ENCODE results near the gene CMC4. TPM values are rescaled to one million over a fixed set of nuclear protein-coding genes. Genes with fewer than 3 reads are reported as not detected.

CMC4 gene
- total and polyA plus RNA-seq, 9 of the 15 experiments (the other 6 are each of a cell fraction or from before 2014, with no cell fraction given) = 3.5 to 16.9 (median 8.2) TPM

DNA sequence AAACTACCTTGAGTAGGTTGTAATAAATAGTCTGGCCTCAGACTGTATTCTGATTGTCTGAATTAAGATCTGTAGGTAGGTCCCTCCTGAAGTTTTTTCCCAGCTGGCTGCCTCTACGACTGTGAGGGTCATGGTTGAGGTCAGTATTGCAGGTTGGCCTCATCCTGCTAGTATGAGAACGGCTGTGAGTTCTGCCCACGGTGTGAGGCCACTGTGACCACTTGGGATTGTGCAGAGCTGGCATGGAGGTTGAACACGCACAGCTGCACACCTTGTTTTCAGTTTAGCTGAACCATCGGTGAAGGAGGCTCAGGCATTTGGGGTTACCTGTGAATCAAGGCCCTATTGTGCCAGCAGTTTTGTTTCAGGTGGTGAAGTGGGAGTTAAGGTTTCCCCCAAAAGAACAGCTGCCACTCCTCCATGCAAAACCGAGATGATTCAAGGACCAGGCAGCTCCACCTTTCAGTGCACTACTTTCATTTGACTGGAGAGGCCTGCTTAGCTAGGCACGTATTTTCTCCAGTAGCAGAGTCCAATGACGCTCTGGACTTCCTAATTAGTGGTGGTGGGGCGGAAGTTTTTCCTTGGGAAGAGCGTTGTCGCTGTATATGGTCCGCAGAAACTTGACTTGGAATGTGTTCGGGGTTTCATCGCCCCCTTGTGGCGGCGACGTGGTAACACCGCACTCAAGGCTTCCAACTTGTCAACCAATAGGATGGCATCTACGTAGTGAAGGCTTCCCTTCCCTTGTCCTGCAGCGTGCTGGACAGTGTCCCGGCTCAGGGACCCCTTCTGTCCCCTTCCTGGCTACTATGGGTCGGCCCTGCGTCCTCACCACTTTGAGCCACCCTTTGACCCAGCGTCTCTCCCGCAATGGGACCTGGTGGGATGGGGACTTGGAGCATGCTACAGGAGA, 13.8 kb downstream of the CMC4 start (continued):
- no peak for TF ChIP-seq POU5F1 (IDR thresholded peaks at IDR 0.05; ENCODE audit: borderline replicate concordance, low read depth, low read length, partially characterized antibody)
- peak; percentile 26; the same call in 1 of the 2 replicates for TF ChIP-seq SP1 (CRISPR knock-in tag; IDR thresholded peaks at IDR 0.05)
- no peak for TF ChIP-seq NCOA6 (IDR thresholded peaks at IDR 0.05)
- TF ChIP-seq ZKSCAN8 (CRISPR knock-in tag; IDR thresholded peaks at IDR 0.05) = no peak
- 0 out of 2 replicates have a peak, but pooled peaks have one; percentile 39 for TF ChIP-seq XRCC5 (IDR thresholded peaks at IDR 0.05; ENCODE audit: low read depth, low read length)
- peak; percentile 45; the same call in 1 of the 2 replicates for TF ChIP-seq STAG1 (CRISPR knock-in tag; IDR thresholded peaks at IDR 0.05; ENCODE audit: borderline replicate concordance)
- peak; percentile 44; the same call in 1 of the 2 replicates for TF ChIP-seq CC2D1A (IDR thresholded peaks at IDR 0.05)
- TF ChIP-seq, protein P1, sequence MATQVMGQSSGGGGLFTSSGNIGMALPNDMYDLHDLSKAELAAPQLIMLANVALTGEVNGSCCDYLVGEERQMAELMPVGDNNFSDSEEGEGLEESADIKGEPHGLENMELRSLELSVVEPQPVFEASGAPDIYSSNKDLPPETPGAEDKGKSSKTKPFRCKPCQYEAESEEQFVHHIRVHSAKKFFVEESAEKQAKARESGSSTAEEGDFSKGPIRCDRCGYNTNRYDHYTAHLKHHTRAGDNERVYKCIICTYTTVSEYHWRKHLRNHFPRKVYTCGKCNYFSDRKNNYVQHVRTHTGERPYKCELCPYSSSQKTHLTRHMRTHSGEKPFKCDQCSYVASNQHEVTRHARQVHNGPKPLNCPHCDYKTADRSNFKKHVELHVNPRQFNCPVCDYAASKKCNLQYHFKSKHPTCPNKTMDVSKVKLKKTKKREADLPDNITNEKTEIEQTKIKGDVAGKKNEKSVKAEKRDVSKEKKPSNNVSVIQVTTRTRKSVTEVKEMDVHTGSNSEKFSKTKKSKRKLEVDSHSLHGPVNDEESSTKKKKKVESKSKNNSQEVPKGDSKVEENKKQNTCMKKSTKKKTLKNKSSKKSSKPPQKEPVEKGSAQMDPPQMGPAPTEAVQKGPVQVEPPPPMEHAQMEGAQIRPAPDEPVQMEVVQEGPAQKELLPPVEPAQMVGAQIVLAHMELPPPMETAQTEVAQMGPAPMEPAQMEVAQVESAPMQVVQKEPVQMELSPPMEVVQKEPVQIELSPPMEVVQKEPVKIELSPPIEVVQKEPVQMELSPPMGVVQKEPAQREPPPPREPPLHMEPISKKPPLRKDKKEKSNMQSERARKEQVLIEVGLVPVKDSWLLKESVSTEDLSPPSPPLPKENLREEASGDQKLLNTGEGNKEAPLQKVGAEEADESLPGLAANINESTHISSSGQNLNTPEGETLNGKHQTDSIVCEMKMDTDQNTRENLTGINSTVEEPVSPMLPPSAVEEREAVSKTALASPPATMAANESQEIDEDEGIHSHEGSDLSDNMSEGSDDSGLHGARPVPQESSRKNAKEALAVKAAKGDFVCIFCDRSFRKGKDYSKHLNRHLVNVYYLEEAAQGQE (IDR thresholded peaks at IDR 0.05; ENCODE audit: borderline replicate concordance) = peak; percentile 82
- TF ChIP-seq, protein P1 (CRISPR knock-in tag; IDR thresholded peaks at IDR 0.05; ENCODE audit: low read depth) = no peak
- TF ChIP-seq RBM22 (IDR thresholded peaks at IDR 0.05; ENCODE audit: low read depth, low read length, poor library complexity, severe bottlenecking) = no peak
- TF ChIP-seq SETDB1 (IDR thresholded peaks at IDR 0.05; ENCODE audit: low read length) = no peak
- no peak for TF ChIP-seq POLR2AphosphoS5 (IDR thresholded peaks at IDR 0.05; ENCODE audit: control insufficient read depth, insufficient read depth, low read depth, low read length)
- TF ChIP-seq HDGF (IDR thresholded peaks at IDR 0.05) = no peak
- no peak for TF ChIP-seq JUND (IDR thresholded peaks at IDR 0.05; ENCODE audit: borderline replicate concordance, low read depth, low read length)
- TF ChIP-seq JUND (tag; IDR thresholded peaks at IDR 0.05; ENCODE audit: borderline replicate concordance, low read depth, low read length) = no peak
- peak; percentile 53 for TF ChIP-seq CTCFL (IDR thresholded peaks at IDR 0.05; ENCODE audit: borderline replicate concordance, insufficient read depth, low read depth, low read length, poor library complexity, severe bottlenecking)
- TF ChIP-seq TRIM24 (IDR thresholded peaks at IDR 0.05) = no peak
- TF ChIP-seq RBM14 (IDR thresholded peaks at IDR 0.05; ENCODE audit: borderline replicate concordance, insufficient read depth, low read depth, low read length) = no peak
